GM12873 (cell line): ENCODE measurements around the gene UNK.

Experiments used
- TF ChIP-seq, protein P1 (sequence below): IDR thresholded peaks from 2 replicates; pipeline ENCODE4 v1.5.1; 2012; ENCODE audit warnings: low read depth, mild to moderate bottlenecking, moderate library complexity, low read length, control low read depth; ENCODE audit not compliant: insufficient read depth; ENCODE audit errors: missing control alignments

UNK gene

DNA sequence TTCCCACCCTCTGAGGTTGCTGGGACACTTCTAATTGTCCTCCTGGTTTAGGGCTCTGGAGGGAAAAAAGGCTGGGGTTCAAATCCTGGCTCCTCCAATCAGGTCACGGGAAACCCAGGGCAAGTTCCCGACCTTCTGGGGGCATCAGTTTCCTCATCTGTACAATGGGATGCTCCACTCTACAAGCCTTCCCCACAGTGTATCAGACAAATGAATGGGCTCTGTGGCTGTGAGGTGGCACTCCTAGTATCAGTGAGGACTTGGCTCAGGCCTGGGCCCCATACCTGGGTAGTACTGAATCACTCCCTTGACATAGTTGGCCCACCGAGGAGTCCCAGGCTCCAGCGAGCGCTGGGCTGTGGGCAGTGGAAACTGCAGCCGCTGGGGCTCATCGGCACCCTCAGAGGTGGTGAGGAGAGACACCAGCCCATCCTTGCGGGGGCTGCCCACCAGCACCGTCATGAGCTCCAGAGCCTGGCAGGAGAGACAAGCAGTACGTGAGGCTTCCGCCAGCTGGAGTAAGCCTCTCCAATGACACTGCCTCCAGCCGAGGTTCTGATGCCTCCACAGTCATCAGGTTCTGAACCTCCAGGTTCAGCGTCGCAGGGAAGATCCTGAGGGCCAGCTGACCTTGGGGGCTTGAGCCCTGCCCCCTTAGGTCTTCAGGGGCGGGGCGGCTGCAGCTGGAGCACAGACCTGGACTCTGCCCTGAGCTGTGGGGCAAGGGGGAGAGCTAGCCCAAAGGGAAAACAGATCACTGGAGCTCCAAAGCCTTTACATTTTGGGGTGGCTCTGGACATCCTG lies 20.8 kb upstream of the UNK start:
- TF ChIP-seq, protein P1, sequence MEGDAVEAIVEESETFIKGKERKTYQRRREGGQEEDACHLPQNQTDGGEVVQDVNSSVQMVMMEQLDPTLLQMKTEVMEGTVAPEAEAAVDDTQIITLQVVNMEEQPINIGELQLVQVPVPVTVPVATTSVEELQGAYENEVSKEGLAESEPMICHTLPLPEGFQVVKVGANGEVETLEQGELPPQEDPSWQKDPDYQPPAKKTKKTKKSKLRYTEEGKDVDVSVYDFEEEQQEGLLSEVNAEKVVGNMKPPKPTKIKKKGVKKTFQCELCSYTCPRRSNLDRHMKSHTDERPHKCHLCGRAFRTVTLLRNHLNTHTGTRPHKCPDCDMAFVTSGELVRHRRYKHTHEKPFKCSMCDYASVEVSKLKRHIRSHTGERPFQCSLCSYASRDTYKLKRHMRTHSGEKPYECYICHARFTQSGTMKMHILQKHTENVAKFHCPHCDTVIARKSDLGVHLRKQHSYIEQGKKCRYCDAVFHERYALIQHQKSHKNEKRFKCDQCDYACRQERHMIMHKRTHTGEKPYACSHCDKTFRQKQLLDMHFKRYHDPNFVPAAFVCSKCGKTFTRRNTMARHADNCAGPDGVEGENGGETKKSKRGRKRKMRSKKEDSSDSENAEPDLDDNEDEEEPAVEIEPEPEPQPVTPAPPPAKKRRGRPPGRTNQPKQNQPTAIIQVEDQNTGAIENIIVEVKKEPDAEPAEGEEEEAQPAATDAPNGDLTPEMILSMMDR = no peak

DNA sequence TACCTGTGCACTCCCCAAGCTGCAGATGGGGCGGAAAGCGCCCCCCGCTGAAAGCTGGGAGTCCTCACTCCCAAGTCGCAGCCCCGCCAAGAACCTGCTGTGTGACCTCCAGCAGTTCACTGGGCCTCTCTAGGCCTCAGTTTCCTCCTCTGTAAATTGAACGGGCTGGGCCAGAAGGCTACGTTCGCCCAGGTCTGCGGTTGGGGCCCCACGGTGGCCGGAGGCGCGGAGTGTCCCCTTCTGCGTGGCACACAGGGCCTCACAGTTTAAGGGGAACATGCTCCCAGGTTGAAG lies 20.2 kb upstream of the UNK start:
- TF ChIP-seq, protein P1 = no peak

DNA sequence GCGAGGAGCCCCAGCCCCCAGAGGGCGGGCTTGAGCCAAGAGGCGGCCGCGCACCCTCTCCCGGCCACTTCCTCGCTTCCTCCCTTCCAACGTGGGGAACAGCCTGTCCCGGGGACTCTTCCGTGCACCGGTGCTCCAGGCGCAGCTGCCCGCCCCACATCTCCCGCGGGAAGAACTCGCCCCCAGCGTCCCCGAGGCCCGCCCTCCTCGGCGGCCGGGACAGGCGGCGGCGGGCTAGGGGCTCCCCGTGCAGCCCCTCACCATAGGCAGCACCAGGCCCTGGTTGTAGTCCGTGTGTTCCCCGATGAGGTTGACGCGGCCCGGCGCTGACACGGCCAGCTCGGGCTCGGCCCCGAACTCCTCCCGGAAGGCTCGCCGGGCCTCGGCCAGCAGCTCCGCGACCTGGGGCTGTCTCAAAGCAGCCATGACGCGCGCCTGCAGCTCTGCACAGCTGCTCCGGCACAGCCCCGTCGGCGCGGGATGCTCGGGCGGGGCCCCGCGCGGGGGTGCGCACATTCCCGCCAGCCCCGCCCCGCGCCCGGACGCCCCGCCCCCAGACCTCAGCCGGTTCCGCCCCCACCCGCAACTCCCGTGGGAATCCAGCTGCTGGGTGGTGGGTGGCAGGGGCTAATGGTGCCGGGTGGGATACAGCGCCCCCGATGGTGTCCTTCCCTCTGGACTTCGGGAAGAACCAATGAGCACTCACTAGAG lies 19.7 kb upstream of the UNK start, which contains the start of gene GALK1:
GALK1 (minus strand) TSS at position 482 of the 711 bp plus-strand sequence; CDS start at position 426, 56 bp downstream.
- TF ChIP-seq, protein P1 = peak; percentile 71

DNA sequence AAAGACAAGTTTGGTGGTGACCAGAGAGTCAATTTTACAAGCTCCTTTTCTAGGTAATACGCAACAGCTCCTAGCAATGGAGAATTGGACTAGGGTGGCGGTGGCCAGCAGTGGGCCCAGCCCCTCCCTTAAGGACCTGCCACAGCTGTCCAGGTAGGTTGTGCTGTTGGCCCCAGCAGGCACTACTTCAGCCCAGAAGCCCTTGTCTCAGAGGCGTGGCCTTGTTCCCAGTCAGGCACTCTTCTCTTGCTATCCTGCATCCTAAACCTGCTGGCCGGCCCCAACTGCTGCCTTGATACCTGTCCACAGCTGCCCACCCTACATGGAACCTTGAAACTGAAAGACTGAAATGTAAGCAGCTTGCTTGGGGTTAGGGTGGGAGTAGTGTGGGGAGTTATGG lies 18.6 kb upstream of the UNK start:
- TF ChIP-seq, protein P1 = no peak

DNA sequence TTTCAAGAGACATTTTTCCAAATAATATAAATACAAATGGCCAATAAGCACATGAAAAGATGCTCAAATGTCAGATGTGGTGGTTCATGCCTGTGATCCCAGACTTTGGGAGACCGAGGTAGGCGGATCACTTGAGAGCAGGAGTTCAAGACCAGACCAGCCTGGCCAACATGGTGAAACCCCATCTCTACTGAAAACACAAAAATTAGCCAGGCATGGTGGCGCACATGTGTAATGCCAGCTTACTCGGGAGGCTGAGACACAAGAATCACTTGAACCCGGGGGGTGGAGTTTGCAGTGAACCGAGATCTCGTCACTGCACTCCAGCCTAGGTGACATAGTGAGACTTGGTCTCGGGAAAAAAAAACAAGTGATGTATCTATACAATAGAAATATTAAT lies 16.7 kb upstream of the UNK start:
- TF ChIP-seq, protein P1 = no peak

DNA sequence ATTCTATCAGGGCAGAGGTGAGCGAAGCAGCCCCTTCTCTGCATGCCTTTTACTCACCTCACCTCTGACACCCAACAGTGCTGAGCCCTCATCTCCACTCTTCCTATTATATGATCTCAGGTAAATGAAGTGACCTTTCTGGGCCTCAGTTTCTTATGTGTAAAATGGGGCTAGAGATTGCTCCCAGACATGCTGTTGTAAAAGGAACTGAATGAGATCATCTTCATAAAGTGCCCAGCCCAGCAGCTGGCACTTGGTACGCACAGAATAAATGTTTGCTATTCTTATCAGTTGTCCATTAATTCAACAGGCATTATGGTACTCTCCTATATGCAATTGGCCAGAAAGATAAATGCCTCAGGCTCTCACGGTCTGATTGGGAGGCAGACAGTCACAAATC lies 15.1 kb upstream of the UNK start:
- TF ChIP-seq, protein P1 = no peak
